Caco-2 (cell line): ENCODE results near the gene NEU2. TPM values are rescaled to one million over a fixed set of nuclear protein-coding genes. Genes with fewer than 3 reads are reported as not detected.

Experiments
- BruUV-seq: library from RNA; stranded (reverse); fragments of 400-500 nt; replicated peaks from 2 replicates; lab custom pipeline; 2021; lab: Mats Ljungman, UMichigan
- CTCF ChIA-PET: fragments of 300-600 bp; sonication (Branson Sonifier 250); formaldehyde crosslinking; loops from one replicate; lab custom pipeline; 2022; ENCODE audit warnings: antibody characterized with exemption; lab: Charles Lee
- POLR2A ChIA-PET: fragments of 300-600 bp; sonication (Branson Sonifier 250); formaldehyde crosslinking; loops from one replicate; lab custom pipeline; 2022; ENCODE audit warnings: antibody characterized with exemption; lab: Charles Lee
- DNase-seq, 2 experiments: peaks; one replicate each; pipeline versions ENCODE4 v3.0.0 to v3.0.0-alpha.2; 2020 to 2022
- H3K27me3 ChIP-seq: replicated peaks from 2 replicates; pipeline ENCODE4 v1.6.0; 2011; ENCODE audit warnings: low read length; ENCODE audit not compliant: control insufficient read depth, insufficient read depth
- H3K36me3 ChIP-seq: 2 replicates; pipeline ENCODE4 v1.5.1; 2011; ENCODE audit warnings: low read length; ENCODE audit not compliant: control insufficient read depth, insufficient read depth
- H3K4me1 ChIP-seq: fragments of 250-450 bp; sonication (Bioruptor Pico); 2 replicates; pipeline ENCODE4 v1.5.1; 2020; ENCODE audit warnings: mild to moderate bottlenecking
- H3K4me3 ChIP-seq: 2 replicates; pipeline ENCODE4 v1.5.1; 2011; ENCODE audit warnings: low read depth, mild to moderate bottlenecking, control low read depth, low read length
- H3K9me3 ChIP-seq: fragments of 250-450 bp; sonication (Bioruptor Pico); 2 replicates; pipeline ENCODE4 v1.5.1; 2020; ENCODE audit warnings: mild to moderate bottlenecking, moderate library complexity
- H3K27ac Mint-ChIP-seq: one replicate; pipeline ENCODE4 v1.8.0; 2022; ENCODE audit warnings: mixed read lengths; ENCODE audit not compliant: unreplicated experiment
- H3K27me3 Mint-ChIP-seq: one replicate; pipeline ENCODE4 v1.8.0; 2022; ENCODE audit warnings: mixed read lengths; ENCODE audit not compliant: insufficient read depth, unreplicated experiment
- H3K36me3 Mint-ChIP-seq: one replicate; pipeline ENCODE4 v1.8.0; 2022; ENCODE audit warnings: mild to moderate bottlenecking, mixed read lengths; ENCODE audit not compliant: insufficient read depth, unreplicated experiment
- H3K4me1 Mint-ChIP-seq: one replicate; pipeline ENCODE4 v1.8.0; 2022; ENCODE audit warnings: low read depth, mixed read lengths; ENCODE audit not compliant: unreplicated experiment
- H3K4me3 Mint-ChIP-seq: one replicate; pipeline ENCODE4 v1.8.0; 2022; ENCODE audit warnings: mild to moderate bottlenecking, moderate library complexity, mixed read lengths; ENCODE audit not compliant: unreplicated experiment
- H3K9me3 Mint-ChIP-seq: one replicate; pipeline ENCODE4 v1.8.0; 2022; ENCODE audit warnings: mixed read lengths; ENCODE audit not compliant: unreplicated experiment
- CTCF ChIP-seq, 2 experiments: fragments of 200-600 bp in 1 of 2; IDR thresholded peaks; 1 replicate in 1 of 2; 2 replicates in 1 of 2; pipeline versions ENCODE4 v1.5.1 to v1.8.0; 2011 to 2022; ENCODE audit warnings: antibody characterized with exemption in 1 of 2, control low read depth in 1 of 2, inconsistent platforms in 1 of 2, low read depth in 1 of 2, low read length in 1 of 2, mild to moderate bottlenecking in 1 of 2, moderate library complexity in 1 of 2; ENCODE audit not compliant: insufficient read depth in 1 of 2, severe bottlenecking in 1 of 2, unreplicated experiment in 1 of 2
- intact Hi-C: fragments of 100-400 bp; cut with micrococcal nuclease; formaldehyde crosslinking; loops from one replicate; pipeline ENCODE4 v1.10.0; 2022; ENCODE audit not compliant: unreplicated experiment
- total RNA-seq: library from RNA; stranded (reverse); gene quantifications from 2 replicates; pipeline ENCODE4 v1.2.3, GENCODE V29; 2022

NEU2 gene
- total RNA-seq, 1 experiment from 2014 or later: not detected

- BruUV-seq: no TSS peak
- Histone ChIP-seq H3K27me3 (no peaks in the 10 kb centered on the region), H3K36me3 (no peaks in the 10 kb centered on the region), H3K9me3 (no peaks in the 10 kb centered on the region), H3K4me1 (no peaks in the 10 kb centered on the region), H3K4me3 (no peak overlapping the region)
- Mint-ChIP-seq H3K36me3 (no peaks in the 10 kb centered on the region), H3K4me3 (no peak overlapping the region), H3K27me3 (peaks cover 3% of the 10 kb centered on the region), H3K9me3 (no peaks in the 10 kb centered on the region), H3K4me1 (no peaks in the 10 kb centered on the region), H3K27ac (no peak overlapping the region)
- CTCF ChIA-PET: no interaction called here
- no peak for TF ChIP-seq CTCF (IDR thresholded peaks at IDR 0.05; ENCODE audit: insufficient read depth in 1 of 2, low read depth in 1 of 2, low read length in 1 of 2, severe bottlenecking in 1 of 2, unreplicated experiment in 1 of 2)
- intact Hi-C loops: no loop called here
- DNase-seq: no peak
- POLR2A ChIA-PET: no interaction called here
Measured at GRCh38 chr2:233039846-233040530, 7.5 kb downstream of the NEU2 start.

- no peaks in the 10 kb centered on the region for H3K4me1 ChIP-seq
- intact Hi-C loops: no loop called here
- H3K4me3 ChIP-seq: no peak overlapping the region
- no peak overlapping the region for H3K27ac Mint-ChIP-seq
- no peaks in the 10 kb centered on the region for H3K36me3 ChIP-seq
- H3K4me1 Mint-ChIP-seq: no peaks in the 10 kb centered on the region
- no peak for TF ChIP-seq CTCF (IDR thresholded peaks at IDR 0.05; ENCODE audit: insufficient read depth in 1 of 2, low read depth in 1 of 2, low read length in 1 of 2, severe bottlenecking in 1 of 2, unreplicated experiment in 1 of 2)
- no peaks in the 10 kb centered on the region for H3K9me3 Mint-ChIP-seq
- ChIA-PET CTCF (no interaction called here), POLR2A (interaction anchor here (0.7 kb wide), 1 partner anchor 628 kb away, joined by 3 read pairs; no protein-coding TSS in a partner anchor)
- no peaks in the 10 kb centered on the region for H3K36me3 Mint-ChIP-seq
- DNase-seq: no peak
- H3K9me3 ChIP-seq: no peaks in the 10 kb centered on the region
- no peak overlapping the region for H3K4me3 Mint-ChIP-seq
- no peaks in the 10 kb centered on the region for H3K27me3 ChIP-seq
- H3K27me3 Mint-ChIP-seq: peaks cover 5% of the 10 kb centered on the region
- no TSS peak for BruUV-seq
Measured at GRCh38 chr2:233040571-233040970, 8.1 kb downstream of the NEU2 start.

GRCh38 chr2:233041722-233042323 is 9.4 kb downstream of the NEU2 start:
- no TSS peak for BruUV-seq
- peaks cover 5% of the 10 kb centered on the region for H3K27me3 Mint-ChIP-seq
- H3K4me1 ChIP-seq: no peaks in the 10 kb centered on the region
- no peaks in the 10 kb centered on the region for H3K36me3 Mint-ChIP-seq
- H3K27me3 ChIP-seq: no peaks in the 10 kb centered on the region
- POLR2A ChIA-PET: no interaction called here
- H3K27ac Mint-ChIP-seq: no peak overlapping the region
- no peak for DNase-seq
- no peaks in the 10 kb centered on the region for H3K9me3 Mint-ChIP-seq
- H3K9me3 ChIP-seq: no peaks in the 10 kb centered on the region
- intact Hi-C loops: no loop called here
- H3K4me3 Mint-ChIP-seq: no peak overlapping the region
- H3K4me3 ChIP-seq: no peak overlapping the region
- no peak for TF ChIP-seq CTCF (IDR thresholded peaks at IDR 0.05; ENCODE audit: insufficient read depth in 1 of 2, low read depth in 1 of 2, low read length in 1 of 2, severe bottlenecking in 1 of 2, unreplicated experiment in 1 of 2)
- H3K4me1 Mint-ChIP-seq: no peaks in the 10 kb centered on the region
- CTCF ChIA-PET: no interaction called here
- no peaks in the 10 kb centered on the region for H3K36me3 ChIP-seq
